ENCODE data around the gene FHIT. TPM values are rescaled to one million over a fixed set of nuclear protein-coding genes. Genes with fewer than 3 reads are reported as not detected.

Gene FHIT
- total RNA-seq, 2 experiments from 2014 or later, result 86.0 to 90.6 TPM

GRCh38 chr3:61299343-61300005, 48.2 kb upstream of the FHIT start:
- intact Hi-C loops (cut with DNase I, micrococcal nuclease), result loop anchor here in 1 of 2 experiments (5.0 kb wide), 1 partner anchor 727 kb away; no protein-coding TSS in a partner anchor
- no peak for DNase-seq
- H3K4me1 Mint-ChIP-seq (ENCODE audit: low read depth), result no peaks in the 10 kb centered on the region
- H3K4me3 Mint-ChIP-seq, result no peak overlapping the region
- H3K27ac Mint-ChIP-seq, result no peak overlapping the region
- no peaks in the 10 kb centered on the region for H3K9me3 ChIP-seq (ENCODE audit: control insufficient read depth in 1 of 2, insufficient read depth in 1 of 2, low read length in 2 of 2)
- ChIA-PET POLR2A (no interaction called here), CTCF (no interaction called here)
- no peaks in the 10 kb centered on the region for H3K9me3 Mint-ChIP-seq
- H3K27me3 Mint-ChIP-seq, result peaks cover 5% of the 10 kb centered on the region
- no peaks in the 10 kb centered on the region for H3K36me3 ChIP-seq (ENCODE audit: insufficient read depth, low read length)
- no peaks in the 10 kb centered on the region for H3K4me1 ChIP-seq (ENCODE audit: insufficient read depth, low read length)
- TF ChIP-seq CTCF (IDR thresholded peaks at IDR 0.05), result no peak
- no peak overlapping the region for H3K27ac ChIP-seq (ENCODE audit: low read depth in 1 of 2, low read length in 2 of 2)
- ATAC-seq (ENCODE audit: poor library complexity), result no peak
- H3K27me3 ChIP-seq (ENCODE audit: control insufficient read depth in 1 of 2, insufficient read depth in 2 of 2, low read length in 2 of 2), result no peaks in the 10 kb centered on the region
- H3K36me3 Mint-ChIP-seq (ENCODE audit: low read depth), result no peaks in the 10 kb centered on the region
- no peak overlapping the region for H3K4me3 ChIP-seq (ENCODE audit: low read length)

- H3K4me3 Mint-ChIP-seq, result no peak overlapping the region
- Histone ChIP-seq H3K27ac (ENCODE audit: low read depth in 1 of 2, low read length in 2 of 2) (no peak overlapping the region), H3K9me3 (ENCODE audit: control insufficient read depth in 1 of 2, insufficient read depth in 1 of 2, low read length in 2 of 2) (no peaks in the 10 kb centered on the region), H3K4me3 (ENCODE audit: low read length) (no peak overlapping the region), H3K27me3 (ENCODE audit: control insufficient read depth in 1 of 2, insufficient read depth in 2 of 2, low read length in 2 of 2) (no peaks in the 10 kb centered on the region), H3K4me1 (ENCODE audit: insufficient read depth, low read length) (no peaks in the 10 kb centered on the region), H3K36me3 (ENCODE audit: insufficient read depth, low read length) (no peaks in the 10 kb centered on the region)
- no peaks in the 10 kb centered on the region for H3K9me3 Mint-ChIP-seq
- H3K27me3 Mint-ChIP-seq, result no peaks in the 10 kb centered on the region
- ATAC-seq (ENCODE audit: poor library complexity), result no peak
- intact Hi-C loops (cut with DNase I, micrococcal nuclease), result loop anchor here in 1 of 2 experiments (5.0 kb wide), 1 partner anchor 726 kb away; no protein-coding TSS in a partner anchor
- no peak overlapping the region for H3K27ac Mint-ChIP-seq
- POLR2A ChIA-PET, result no interaction called here
- no peaks in the 10 kb centered on the region for H3K36me3 Mint-ChIP-seq (ENCODE audit: low read depth)
- H3K4me1 Mint-ChIP-seq (ENCODE audit: low read depth), result no peaks in the 10 kb centered on the region
- no peak for DNase-seq
- CTCF ChIA-PET, result interaction anchor here (1.1 kb wide), 1 partner anchor 13 kb away, joined by 3 read pairs; no protein-coding TSS in a partner anchor
- TF ChIP-seq CTCF (IDR thresholded peaks at IDR 0.05), result no peak
These were observed 46.6 kb upstream of the FHIT start for GRCh38 chr3:61297821-61298220.

- H3K4me3 Mint-ChIP-seq, result no peak overlapping the region
- H3K27me3 Mint-ChIP-seq, result peaks cover 7% of the 10 kb centered on the region
- H3K27me3 ChIP-seq (ENCODE audit: control insufficient read depth in 1 of 2, insufficient read depth in 2 of 2, low read length in 2 of 2), result no peaks in the 10 kb centered on the region
- POLR2A ChIA-PET, result no interaction called here
- intact Hi-C loops (cut with DNase I, micrococcal nuclease), result no loop called here
- DNase-seq (no peak), ATAC-seq (ENCODE audit: poor library complexity) (no peak)
- no peaks in the 10 kb centered on the region for H3K4me1 Mint-ChIP-seq (ENCODE audit: low read depth)
- no peak overlapping the region for H3K27ac ChIP-seq (ENCODE audit: low read depth in 1 of 2, low read length in 2 of 2)
- H3K36me3 Mint-ChIP-seq (ENCODE audit: low read depth), result no peaks in the 10 kb centered on the region
- no peak overlapping the region for H3K27ac Mint-ChIP-seq
- no peaks in the 10 kb centered on the region for H3K9me3 Mint-ChIP-seq
- H3K36me3 ChIP-seq (ENCODE audit: insufficient read depth, low read length), result no peaks in the 10 kb centered on the region
- no peaks in the 10 kb centered on the region for H3K4me1 ChIP-seq (ENCODE audit: insufficient read depth, low read length)
- CTCF ChIA-PET, result no interaction called here
- H3K9me3 ChIP-seq (ENCODE audit: control insufficient read depth in 1 of 2, insufficient read depth in 1 of 2, low read length in 2 of 2), result no peaks in the 10 kb centered on the region
- H3K4me3 ChIP-seq (ENCODE audit: low read length), result no peak overlapping the region
- no peak for TF ChIP-seq CTCF (IDR thresholded peaks at IDR 0.05)
These were observed 37.2 kb upstream of the FHIT start for GRCh38 chr3:61288446-61288845.

Data from CD4-positive, alpha-beta T cell (primary cell).